IMR-90 (cell line): ENCODE results near the gene MTHFSD. TPM values are rescaled to one million over a fixed set of nuclear protein-coding genes. Genes with fewer than 3 reads are reported as not detected.

Experiments used
- ATAC-seq: fragments of 200-7000 bp; cut with Tn5 transposase; 2 replicates; pipeline ENCODE4 v1.9.1; 2020; ENCODE audit warnings: low read depth, mild to moderate bottlenecking, moderate library complexity
- BruUV-seq: library from RNA; stranded (reverse); fragments of 400-500 nt; replicated peaks from 2 replicates; lab custom pipeline; 2021; lab: Mats Ljungman, UMichigan
- CTCF ChIA-PET: fragments of 300-600 bp; formaldehyde crosslinking; extraction: SDS; loops from one replicate; lab custom pipeline; 2021; ENCODE audit warnings: antibody characterized with exemption; lab: Yijun Ruan, JAX
- POLR2A ChIA-PET: fragments of 300-600 bp; sonication (Branson Sonifier 250); formaldehyde crosslinking; loops from one replicate; lab custom pipeline; 2022; ENCODE audit warnings: antibody characterized with exemption; ENCODE audit not compliant: unreplicated experiment; lab: Charles Lee
- DNase-seq: peaks from one replicate; pipeline ENCODE4 v3.0.0; 2013
- H2AFZ ChIP-seq: replicated peaks from 2 replicates; pipeline ENCODE3; 2013; ENCODE audit warnings: low read length, mild to moderate bottlenecking; ENCODE audit not compliant: poor library complexity
- H2AK5ac ChIP-seq: 2 replicates; pipeline ENCODE4 v1.6.1; 2013; ENCODE audit warnings: low read depth, low read length, inconsistent platforms
- H2AK9ac ChIP-seq: replicated peaks from 2 replicates; pipeline ENCODE3; 2013; ENCODE audit warnings: mild to moderate bottlenecking, low read depth, low read length, moderate library complexity; ENCODE audit not compliant: poor library complexity
- H2BK120ac ChIP-seq: 2 replicates; pipeline ENCODE4 v1.6.1; 2013; ENCODE audit warnings: low read depth, low read length, inconsistent platforms
- H2BK15ac ChIP-seq: 3 replicates; pipeline ENCODE4 v1.6.1; 2013; ENCODE audit warnings: low read depth, low read length, inconsistent platforms
- H2BK20ac ChIP-seq: 2 replicates; pipeline ENCODE4 v1.6.1; 2013; ENCODE audit warnings: low read depth, mild to moderate bottlenecking, inconsistent platforms, low read length, moderate library complexity
- H2BK5ac ChIP-seq: 2 replicates; pipeline ENCODE4 v1.6.1; 2013; ENCODE audit warnings: mild to moderate bottlenecking, low read depth, low read length, inconsistent platforms; ENCODE audit not compliant: poor library complexity, severe bottlenecking
- H3K14ac ChIP-seq: replicated peaks from 2 replicates; pipeline ENCODE4 v1.6.1; 2013; ENCODE audit warnings: low read depth, low read length, inconsistent platforms
- H3K18ac ChIP-seq: 2 replicates; pipeline ENCODE4 v1.6.1; 2013; ENCODE audit warnings: low read depth, low read length, control low read depth
- H3K23ac ChIP-seq: 2 replicates; pipeline ENCODE4 v1.6.1; 2013; ENCODE audit warnings: low read depth, low read length, inconsistent platforms
- H3K27ac ChIP-seq: 2 replicates; pipeline ENCODE4 v1.5.1; 2013; ENCODE audit warnings: mild to moderate bottlenecking, control low read depth, low read length; ENCODE audit not compliant: insufficient read depth
- H3K27me3 ChIP-seq: 2 replicates; pipeline ENCODE4 v1.6.1; 2013; ENCODE audit warnings: low read length; ENCODE audit not compliant: control insufficient read depth, insufficient read depth
- H3K36me3 ChIP-seq: 2 replicates; pipeline ENCODE4 v1.6.1; 2013; ENCODE audit warnings: low read length, mixed read lengths; ENCODE audit not compliant: control insufficient read depth, insufficient read depth
- H3K4ac ChIP-seq: 2 replicates; pipeline ENCODE4 v1.6.1; 2013; ENCODE audit warnings: low read depth, low read length, inconsistent platforms
- H3K4me1 ChIP-seq: 2 replicates; pipeline ENCODE4 v1.6.1; 2013; ENCODE audit warnings: low read length, mixed read lengths; ENCODE audit not compliant: control insufficient read depth, insufficient read depth
- H3K4me2 ChIP-seq: 2 replicates; pipeline ENCODE4 v1.6.1; 2013; ENCODE audit warnings: low read depth, mild to moderate bottlenecking, control low read depth, low read length, moderate library complexity
- H3K4me3 ChIP-seq: 2 replicates; pipeline ENCODE4 v1.5.1; 2013; ENCODE audit warnings: low read depth, mild to moderate bottlenecking, control low read depth, low read length, moderate library complexity; ENCODE audit not compliant: insufficient read depth
- H3K56ac ChIP-seq: 2 replicates; pipeline ENCODE4 v1.6.1; 2013; ENCODE audit warnings: low read length, inconsistent platforms; ENCODE audit not compliant: insufficient read depth; ENCODE audit errors: extremely low read depth
- H3K79me1 ChIP-seq, 2 experiments: 2 replicates each; pipeline ENCODE4 v1.6.1; 2013; ENCODE audit warnings: low read length in 2 of 2, inconsistent platforms in 1 of 2, low read depth in 1 of 2
- H3K9ac ChIP-seq: 2 replicates; pipeline ENCODE4 v1.6.1; 2013; ENCODE audit warnings: low read depth, low read length, control low read depth
- H3K9me1 ChIP-seq: 2 replicates; pipeline ENCODE4 v1.6.1; 2013; ENCODE audit warnings: low read length, inconsistent platforms; ENCODE audit not compliant: insufficient read depth
- H3K9me3 ChIP-seq: 2 replicates; pipeline ENCODE4 v1.6.1; 2013; ENCODE audit warnings: low read length; ENCODE audit not compliant: control insufficient read depth, insufficient read depth
- H4K20me1 ChIP-seq: 2 replicates; pipeline ENCODE4 v1.6.1; 2013; ENCODE audit warnings: low read length, inconsistent platforms; ENCODE audit not compliant: insufficient read depth
- H4K5ac ChIP-seq: 2 replicates; pipeline ENCODE4 v1.6.1; 2013; ENCODE audit warnings: mild to moderate bottlenecking, low read depth, low read length, control low read depth
- H4K8ac ChIP-seq, 2 experiments: 2 replicates each; pipeline ENCODE4 v1.6.1; 2013; ENCODE audit warnings: low read depth in 2 of 2, low read length in 2 of 2, control low read depth in 1 of 2, inconsistent platforms in 1 of 2
- H4K91ac ChIP-seq: 2 replicates; pipeline ENCODE4 v1.6.1; 2013; ENCODE audit warnings: low read depth, low read length, inconsistent platforms; ENCODE audit not compliant: insufficient read depth
- CEBPB ChIP-seq: IDR thresholded peaks from 2 replicates; pipeline ENCODE4 v1.6.1; 2012; ENCODE audit warnings: low read depth, low read length, improper control_type of control experiment
- RAD21 ChIP-seq: IDR thresholded peaks from 2 replicates; pipeline ENCODE4 v1.6.1; 2012; ENCODE audit warnings: low read length, improper control_type of control experiment
- WGBS, 2 experiments: methylation state at CpG; one replicate each; pipeline versions ENCODE4 v1.1.5 to v1.1.7; 2013; ENCODE audit warnings: missing lambda C conversion rate in 2 of 2; ENCODE audit not compliant: insufficient read length in 1 of 2; ENCODE audit errors: extremely low coverage in 2 of 2; 5-methylcytosine and 5-hydroxymethylcytosine counted together
- dilution Hi-C: fragments of 300-500 bp; cut with HindIII; formaldehyde crosslinking; loops from one replicate; pipeline ENCODE4 v1.14.3; 2018; ENCODE audit warnings: low sequenced_read_pairs; ENCODE audit not compliant: unreplicated experiment
- in situ Hi-C: fragments of 300-500 bp; cut with MboI; formaldehyde crosslinking; loops from 3 replicates; pipeline ENCODE4 v1.14.3; 2019; ENCODE audit warnings: low sequenced_read_pairs, inconsistent platforms, mixed read lengths
- intact Hi-C: fragments of 100-400 bp; cut with micrococcal nuclease; formaldehyde crosslinking; loops from 2 replicates; pipeline ENCODE4 v1.10.0; 2022
- polyA plus RNA-seq, 3 experiments: library from polyadenylated mRNA; depleted of rRNA; stranded (reverse); fragments of >200 nt; gene quantifications; 2 replicates each; pipeline ENCODE4 v1.2.3, GENCODE V29; 2012; ENCODE audit warnings: low replicate concordance in 1 of 3
- total RNA-seq: library from RNA; depleted of rRNA; stranded (reverse); fragments of >200 nt; gene quantifications from 2 replicates; pipeline ENCODE4 v1.2.3, GENCODE V29; 2012

MTHFSD gene
- total and polyA plus RNA-seq, 2 of the 4 experiments (the other 2 are of a cell fraction) = 8.2 to 16.8 TPM

DNA sequence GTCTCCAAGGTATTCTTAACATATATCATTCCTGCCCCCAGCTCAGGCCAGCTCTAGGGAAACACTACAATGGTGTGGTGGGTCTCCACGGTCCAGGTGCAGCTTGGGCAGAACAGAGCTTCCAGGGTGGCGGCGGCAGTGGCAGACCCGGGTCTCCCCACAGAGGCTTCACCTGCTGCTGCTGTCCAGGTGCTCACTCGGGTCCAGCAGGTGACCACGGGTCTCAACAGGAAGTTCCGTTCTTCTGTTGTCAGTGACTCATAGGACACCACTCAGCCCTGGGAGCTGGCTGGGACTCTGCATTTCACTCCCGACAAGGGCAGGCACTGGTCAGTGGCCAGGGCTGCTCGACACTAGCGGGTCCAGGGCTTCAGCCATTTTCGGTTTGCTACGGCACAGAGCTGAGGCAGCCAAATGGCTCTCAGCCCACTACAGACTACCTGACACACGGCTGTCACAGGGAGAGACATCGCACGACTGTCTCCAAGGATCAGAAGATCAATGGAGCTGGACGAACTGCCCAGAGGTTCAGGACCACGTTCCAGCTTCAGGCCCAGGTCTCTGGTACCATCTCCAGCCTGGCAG, 16.7 kb downstream of the MTHFSD start:
- peaks cover 48% of the 10 kb centered on the region for H3K36me3 ChIP-seq
- in situ Hi-C loops = no loop called here
- dilution Hi-C loops = no loop called here

More for the DNA sequence above, 16.7 kb downstream of the MTHFSD start:
- TF ChIP-seq CEBPB (no peak), RAD21 (no peak)
- H3K4me2 ChIP-seq = no peak overlapping the region
- H2AK5ac ChIP-seq = no peak overlapping the region
- no peak overlapping the region for H2BK15ac ChIP-seq
- CTCF ChIA-PET = no interaction called here
- no peak overlapping the region for H3K27ac ChIP-seq
- H2AK9ac ChIP-seq = no peak overlapping the region
- H3K27me3 ChIP-seq = no peaks in the 10 kb centered on the region
- no peaks in the 10 kb centered on the region for H4K20me1 ChIP-seq
- no peaks in the 10 kb centered on the region for H3K9me1 ChIP-seq
- ATAC-seq = no peak
- H3K9ac ChIP-seq = no peak overlapping the region
- H3K9me3 ChIP-seq = no peaks in the 10 kb centered on the region
- H4K8ac ChIP-seq = no peak overlapping the region
- no peak overlapping the region for H4K5ac ChIP-seq
- no peak for DNase-seq
- H3K4me3 ChIP-seq = no peak overlapping the region
- POLR2A ChIA-PET = no interaction called here
- no peak overlapping the region for H2BK20ac ChIP-seq
- H4K91ac ChIP-seq = no peak overlapping the region
- no peak overlapping the region for H3K56ac ChIP-seq
- H3K23ac ChIP-seq = no peak overlapping the region
- no peak overlapping the region for H2AFZ ChIP-seq
- H3K4ac ChIP-seq = no peak overlapping the region
- H3K4me1 ChIP-seq = no peaks in the 10 kb centered on the region
- intact Hi-C loops = no loop called here
- no TSS peak for BruUV-seq
- no peak overlapping the region for H2BK120ac ChIP-seq
- no peak overlapping the region for H2BK5ac ChIP-seq
- 95% methylated on average over 10 of the region's 17 CpGs; no CpG with 5 or more reads in 1 of the 2 experiments for WGBS, 2 experiments
- H3K14ac ChIP-seq = no peak overlapping the region
- H3K18ac ChIP-seq = no peak overlapping the region
- no peaks in the 10 kb centered on the region; a peak in 1 of 4 replicates for H3K79me1 ChIP-seq
